ENCODE data around the gene IGSF23. TPM values are rescaled to one million over a fixed set of nuclear protein-coding genes. Genes with fewer than 3 reads are reported as not detected.
"Not testable (repeated sequence)": the region's sequence is repeated elsewhere in the genome, so short reads cannot be mapped to it uniquely, and the experiment has no call there.

The IGSF23 gene
- polyA plus RNA-seq, 3 donors = 0.23 to 0.46 (median 0.44) TPM

DNA sequence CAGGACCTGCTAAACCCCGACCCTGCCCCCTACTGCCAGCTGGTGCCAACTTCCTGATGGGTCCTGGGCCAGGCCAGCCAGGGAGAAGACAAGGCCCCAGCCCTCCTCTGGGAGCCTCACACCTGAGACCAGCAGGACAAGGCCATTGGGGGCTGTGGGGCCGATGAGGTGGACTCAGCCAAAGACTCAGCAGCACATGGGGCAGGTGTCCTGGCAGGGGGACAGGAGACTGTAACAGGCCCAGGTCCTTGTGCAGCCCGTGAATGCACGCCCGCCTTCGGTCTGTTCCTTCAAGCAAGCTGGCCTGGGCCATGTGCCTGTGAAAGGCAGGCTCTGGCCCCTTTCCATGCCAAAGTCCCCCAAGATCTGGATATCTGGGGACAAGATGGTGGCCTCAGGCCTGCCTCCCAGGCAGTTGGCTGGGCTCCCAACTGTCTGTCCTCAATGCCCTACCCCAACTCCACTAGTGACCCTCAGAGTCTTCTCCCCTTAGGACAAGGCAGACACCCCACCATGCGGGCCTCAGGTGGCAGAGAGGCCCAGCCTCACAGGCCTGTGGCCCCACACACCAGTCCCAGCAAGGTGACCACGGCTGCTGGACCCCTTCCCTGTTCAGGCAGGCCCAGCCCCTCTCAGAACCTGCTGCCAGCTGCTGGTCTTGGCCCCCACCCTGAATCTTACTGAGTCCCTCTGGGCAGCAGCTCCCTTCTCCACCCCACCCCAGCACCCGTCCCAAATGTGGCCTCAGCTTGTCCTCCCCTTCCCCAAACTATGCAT lies 70.3 kb downstream of the IGSF23 start:
- H3K79me2 ChIP-seq (ENCODE audit: insufficient read depth, low read length) = no peaks in the 10 kb centered on the region
- no peaks in the 10 kb centered on the region for H3K27me3 ChIP-seq (ENCODE audit: control insufficient read depth in 2 of 2, insufficient read depth in 2 of 2, low read length in 2 of 2)
- peak overlapping the region in 3 of 7 donors; percentile 19 to 97 (median 73) for H3K27ac Mint-ChIP-seq
- no peak overlapping the region for H2AFZ ChIP-seq (ENCODE audit: insufficient read depth, low read depth, low read length, poor library complexity, severe bottlenecking)
- H3K4me3 ChIP-seq (replicated peaks in 1 of 3; ENCODE audit: low read depth in 2 of 3, low read length in 3 of 3) = no peak overlapping the region
- no peaks in the 10 kb centered on the region for H3K36me3 ChIP-seq (replicated peaks in 1 of 2; ENCODE audit: control insufficient read depth in 1 of 2, insufficient read depth in 2 of 2, low read length in 2 of 2)
- peaks cover 0 to 5% (median 0%) of the 10 kb centered on the region in 7 donors for H3K9me3 Mint-ChIP-seq
- DNase-seq = no peak
- peaks cover 62% of the 10 kb centered on the region for H3K4me1 Mint-ChIP-seq
- TF ChIP-seq, protein P1, sequence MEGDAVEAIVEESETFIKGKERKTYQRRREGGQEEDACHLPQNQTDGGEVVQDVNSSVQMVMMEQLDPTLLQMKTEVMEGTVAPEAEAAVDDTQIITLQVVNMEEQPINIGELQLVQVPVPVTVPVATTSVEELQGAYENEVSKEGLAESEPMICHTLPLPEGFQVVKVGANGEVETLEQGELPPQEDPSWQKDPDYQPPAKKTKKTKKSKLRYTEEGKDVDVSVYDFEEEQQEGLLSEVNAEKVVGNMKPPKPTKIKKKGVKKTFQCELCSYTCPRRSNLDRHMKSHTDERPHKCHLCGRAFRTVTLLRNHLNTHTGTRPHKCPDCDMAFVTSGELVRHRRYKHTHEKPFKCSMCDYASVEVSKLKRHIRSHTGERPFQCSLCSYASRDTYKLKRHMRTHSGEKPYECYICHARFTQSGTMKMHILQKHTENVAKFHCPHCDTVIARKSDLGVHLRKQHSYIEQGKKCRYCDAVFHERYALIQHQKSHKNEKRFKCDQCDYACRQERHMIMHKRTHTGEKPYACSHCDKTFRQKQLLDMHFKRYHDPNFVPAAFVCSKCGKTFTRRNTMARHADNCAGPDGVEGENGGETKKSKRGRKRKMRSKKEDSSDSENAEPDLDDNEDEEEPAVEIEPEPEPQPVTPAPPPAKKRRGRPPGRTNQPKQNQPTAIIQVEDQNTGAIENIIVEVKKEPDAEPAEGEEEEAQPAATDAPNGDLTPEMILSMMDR (IDR thresholded peaks at IDR 0.05) = no peak
- H3K4me2 ChIP-seq (replicated peaks; ENCODE audit: extremely low read depth, low read length, poor library complexity, severe bottlenecking) = no peak overlapping the region
- peaks cover 3 to 8% of the 10 kb centered on the region in 2 donors for H3K36me3 Mint-ChIP-seq
- peak overlapping the region; percentile 22 for H3K9ac ChIP-seq (ENCODE audit: insufficient read depth, low read length, poor library complexity, severe bottlenecking)
- intact Hi-C loops (cut with micrococcal nuclease) = loop anchor here in 1 of 2 donors (10.0 kb wide), 1 partner anchor 161 kb away; the partner anchor contains the start of gene NECTIN2
- H4K20me1 ChIP-seq (ENCODE audit: insufficient read depth, low read length) = no peaks in the 10 kb centered on the region
- no peak overlapping the region for H3K4me3 Mint-ChIP-seq
- H3K4me1 ChIP-seq (ENCODE audit: control insufficient read depth in 1 of 2, insufficient read depth in 2 of 2, low read length in 2 of 2) = peaks cover 64 to 65% of the 10 kb centered on the region in 2 donors
- peaks cover 0 to 5% (median 0%) of the 10 kb centered on the region in 3 donors for H3K27me3 Mint-ChIP-seq (ENCODE audit: low read depth in 3 of 3)
- H3K27ac ChIP-seq (ENCODE audit: low read depth in 1 of 2, low read length in 2 of 2) = no peak overlapping the region
- 83% methylated on average over 7 of the region's 9 CpGs for WGBS (ENCODE audit: insufficient coverage)
- H3K9me3 ChIP-seq (replicated peaks in 1 of 2; ENCODE audit: control insufficient read depth in 1 of 2, insufficient read depth in 1 of 2, low read length in 2 of 2) = no peaks in the 10 kb centered on the region

DNA sequence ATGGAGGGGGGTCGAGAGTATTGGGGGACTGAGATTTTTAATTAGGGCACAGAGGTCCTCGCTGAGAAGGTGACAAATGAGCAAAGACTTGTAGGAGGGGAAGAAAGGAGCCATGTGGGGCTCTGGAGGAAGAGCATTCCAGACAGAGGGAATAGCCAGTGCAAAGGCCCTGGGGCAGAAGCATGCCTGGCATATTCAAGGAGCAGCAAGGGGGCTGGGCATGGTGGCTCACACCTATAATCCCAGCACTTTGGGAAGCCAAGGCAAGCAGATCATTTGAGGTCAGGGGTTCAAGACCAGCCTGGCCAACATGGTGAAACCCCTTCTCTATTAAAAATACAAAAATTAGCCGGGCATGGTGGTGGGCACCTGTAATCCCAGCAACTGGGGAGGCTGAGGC lies 71.0 kb downstream of the IGSF23 start:
- peak overlapping the region in 1 of 2 donors; percentile 90 for H3K27ac ChIP-seq (ENCODE audit: low read depth in 1 of 2, low read length in 2 of 2)
- H4K20me1 ChIP-seq (ENCODE audit: insufficient read depth, low read length); H3K36me3 ChIP-seq (replicated peaks in 1 of 2; ENCODE audit: control insufficient read depth in 1 of 2, insufficient read depth in 2 of 2, low read length in 2 of 2); H3K27me3 ChIP-seq (ENCODE audit: control insufficient read depth in 2 of 2, insufficient read depth in 2 of 2, low read length in 2 of 2); H3K9me3 ChIP-seq (replicated peaks in 1 of 2; ENCODE audit: control insufficient read depth in 1 of 2, insufficient read depth in 1 of 2, low read length in 2 of 2); H3K79me2 ChIP-seq (ENCODE audit: insufficient read depth, low read length); H3K9me3 Mint-ChIP-seq; H3K9ac ChIP-seq (ENCODE audit: insufficient read depth, low read length, poor library complexity, severe bottlenecking); H3K27me3 Mint-ChIP-seq (ENCODE audit: low read depth in 3 of 3); DNase-seq; H3K36me3 Mint-ChIP-seq; H2AFZ ChIP-seq (ENCODE audit: insufficient read depth, low read depth, low read length, poor library complexity, severe bottlenecking): not testable (repeated sequence)
- H3K4me3 ChIP-seq (replicated peaks in 1 of 3; ENCODE audit: low read depth in 2 of 3, low read length in 3 of 3) = peak overlapping the region in 1 of 3 experiments; percentile 47
- Mint-ChIP-seq H3K27ac (peak overlapping the region in 5 of 7 donors; percentile 95 to 98 (median 97)), H3K4me1 (peaks cover 69% of the 10 kb centered on the region), H3K4me3 (peak overlapping the region in 1 of 2 donors; percentile 11)
- 100% methylated on average over 2 of the region's 3 CpGs for WGBS (ENCODE audit: insufficient coverage)
- peak overlapping the region; percentile 54 for H3K4me2 ChIP-seq (replicated peaks; ENCODE audit: extremely low read depth, low read length, poor library complexity, severe bottlenecking)
- H3K4me1 ChIP-seq (ENCODE audit: control insufficient read depth in 1 of 2, insufficient read depth in 2 of 2, low read length in 2 of 2) = peaks cover 72 to 73% of the 10 kb centered on the region in 2 donors
- intact Hi-C loops (cut with micrococcal nuclease) = loop anchor here in 1 of 2 donors (10.0 kb wide), 1 partner anchor 160 kb away; the partner anchor contains the start of gene NECTIN2
